Tibial artery (tissue), 4 donors: ENCODE results near the gene CYLC1.

Experiments used
- DNase-seq, 2 donors: peaks; one replicate each; pipeline ENCODE4 v3.0.0-alpha.2; 2019
- H3K27ac ChIP-seq, 2 donors: fragments of 200-600 bp; sonication (generic) in 1 of 2; 1 replicate in 1 of 2; 2 replicates in 1 of 2; pipeline ENCODE4 v1.5.1; 2018 to 2019; ENCODE audit warnings: mild to moderate bottlenecking in 1 of 2
- H3K27me3 ChIP-seq, 2 donors: fragments of 200-600 bp; sonication (generic) in 1 of 2; one replicate each; pipeline versions ENCODE4 v1.5.1 to v1.6.0; 2016 to 2019
- H3K36me3 ChIP-seq, 3 donors: fragments of 200-600 bp; sonication (generic) in 2 of 3; one replicate each; pipeline ENCODE4 v1.5.1; 2016 to 2019; ENCODE audit warnings: mild to moderate bottlenecking in 2 of 3
- H3K4me1 ChIP-seq, 4 donors: fragments of 200-600 bp; sonication (generic) in 2 of 4; 1 replicate in 3 of 4; 2 replicates in 1 of 4; pipeline ENCODE4 v1.5.1; 2016 to 2019
- H3K4me3 ChIP-seq, 2 donors: fragments of 200-600 bp; sonication (generic) in 1 of 2; 1 replicate in 1 of 2; 2 replicates in 1 of 2; pipeline ENCODE4 v1.5.1; 2018 to 2019; ENCODE audit warnings: mild to moderate bottlenecking in 2 of 2
- H3K9me3 ChIP-seq, 3 donors: fragments of 200-600 bp; sonication (generic) in 1 of 3; one replicate each; pipeline ENCODE4 v1.5.1; 2016 to 2019
- CTCF ChIP-seq, 2 experiments: fragments of 200-600 bp in 1 of 2; fragments of 450-650 bp in 1 of 2; IDR thresholded peaks; one replicate each; pipeline ENCODE4 v1.5.1; 2017 to 2019; ENCODE audit warnings: antibody characterized with exemption in 2 of 2, mild to moderate bottlenecking in 1 of 2, moderate library complexity in 1 of 2
- intact Hi-C: fragments of 100-400 bp; cut with DNase I; formaldehyde crosslinking; loops from one replicate; pipeline ENCODE4 v1.15.0; 2023; ENCODE audit warnings: low total_unique reads

Gene CYLC1

DNA sequence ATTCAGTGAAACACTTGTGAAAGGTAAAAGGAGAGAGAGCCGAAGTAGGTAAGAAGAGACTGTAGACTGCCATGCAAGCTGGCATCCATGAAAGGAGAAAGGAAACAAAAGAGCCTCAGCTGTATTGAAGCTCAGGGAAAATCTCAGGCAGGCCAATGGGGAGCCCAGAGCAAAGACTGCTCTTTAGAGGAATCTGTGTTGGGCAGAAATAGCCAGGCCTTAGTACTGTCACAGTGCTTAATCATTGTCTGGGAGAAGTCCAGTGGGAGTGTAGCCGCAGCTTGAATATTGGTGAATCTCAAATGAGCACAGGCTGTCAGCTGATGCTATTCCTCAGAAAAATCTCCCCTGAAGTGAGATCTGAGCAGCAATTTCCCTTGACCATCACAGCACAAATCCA is 27.6 kb downstream of the CYLC1 start:
- Histone ChIP-seq H3K27ac (no peak overlapping the region), H3K36me3 (no peaks in the 10 kb centered on the region), H3K4me1 (no peaks in the 10 kb centered on the region), H3K9me3 (no peaks in the 10 kb centered on the region), H3K27me3 (no peaks in the 10 kb centered on the region), H3K4me3 (no peak overlapping the region)
- intact Hi-C loops: no loop called here
- TF ChIP-seq CTCF (IDR thresholded peaks at IDR 0.05): no peak
- DNase-seq: no peak

GRCh38 chrX:83892433-83892832 is 31.5 kb downstream of the CYLC1 start:
- intact Hi-C loops: no loop called here
- no peak for DNase-seq
- Histone ChIP-seq H3K9me3 (no peaks in the 10 kb centered on the region), H3K4me3 (no peak overlapping the region), H3K27ac (no peak overlapping the region), H3K4me1 (no peaks in the 10 kb centered on the region), H3K27me3 (no peaks in the 10 kb centered on the region), H3K36me3 (no peaks in the 10 kb centered on the region)
- no peak for TF ChIP-seq CTCF (IDR thresholded peaks at IDR 0.05)

DNA sequence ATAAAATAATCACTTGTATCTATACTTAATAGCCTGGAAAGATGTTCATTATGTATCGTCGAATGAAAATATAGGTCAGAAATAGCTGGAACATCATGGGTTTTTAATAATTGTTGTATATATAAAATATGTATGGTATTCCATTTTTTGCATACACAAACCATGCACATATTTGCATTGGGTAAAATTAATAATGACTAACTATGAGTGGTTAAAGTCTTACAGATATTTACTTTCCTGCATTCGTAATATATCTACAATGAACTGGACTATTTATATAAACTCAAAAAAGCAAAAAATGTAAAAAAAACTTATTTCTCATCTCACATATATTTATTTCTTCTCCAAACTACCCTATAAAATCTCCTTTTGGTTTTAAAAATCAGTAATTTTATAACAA is 46.0 kb downstream of the CYLC1 start:
- intact Hi-C loops: no loop called here
- no peak for TF ChIP-seq CTCF (IDR thresholded peaks at IDR 0.05)

DNA sequence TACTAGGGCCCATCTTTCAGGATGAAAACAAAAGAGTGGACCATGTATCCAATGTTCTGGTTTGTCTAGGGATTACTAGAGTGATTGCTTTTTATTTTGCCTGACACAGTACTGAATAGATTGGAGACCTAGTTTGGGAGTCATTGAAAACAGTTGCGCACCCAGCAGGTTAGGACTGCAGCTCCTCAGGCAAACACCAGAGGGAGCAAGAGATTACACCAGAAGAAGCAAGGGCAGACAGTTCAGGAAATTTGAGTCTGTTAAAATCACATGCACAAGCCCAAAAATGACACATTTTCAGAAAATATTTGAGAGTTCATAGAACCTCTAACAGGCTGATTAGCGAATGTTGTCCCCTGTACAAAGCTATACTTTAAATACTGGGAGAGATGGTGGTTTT is 55.6 kb downstream of the CYLC1 start:
- no peaks in the 10 kb centered on the region for H3K9me3 ChIP-seq
- no peak overlapping the region for H3K4me3 ChIP-seq
- TF ChIP-seq CTCF (IDR thresholded peaks at IDR 0.05): peak; percentile 15 to 25
- no peaks in the 10 kb centered on the region for H3K36me3 ChIP-seq
- H3K27me3 ChIP-seq: no peaks in the 10 kb centered on the region
- H3K27ac ChIP-seq: no peak overlapping the region
- H3K4me1 ChIP-seq: no peaks in the 10 kb centered on the region
- intact Hi-C loops: no loop called here
- no peak for DNase-seq

More for the DNA sequence above, 46.0 kb downstream of the CYLC1 start:
- H3K36me3 ChIP-seq: no peaks in the 10 kb centered on the region
- no peaks in the 10 kb centered on the region for H3K9me3 ChIP-seq
- H3K27me3 ChIP-seq: no peaks in the 10 kb centered on the region
- no peak overlapping the region for H3K4me3 ChIP-seq
- no peaks in the 10 kb centered on the region for H3K4me1 ChIP-seq
- DNase-seq: no peak
- no peak overlapping the region for H3K27ac ChIP-seq

DNA sequence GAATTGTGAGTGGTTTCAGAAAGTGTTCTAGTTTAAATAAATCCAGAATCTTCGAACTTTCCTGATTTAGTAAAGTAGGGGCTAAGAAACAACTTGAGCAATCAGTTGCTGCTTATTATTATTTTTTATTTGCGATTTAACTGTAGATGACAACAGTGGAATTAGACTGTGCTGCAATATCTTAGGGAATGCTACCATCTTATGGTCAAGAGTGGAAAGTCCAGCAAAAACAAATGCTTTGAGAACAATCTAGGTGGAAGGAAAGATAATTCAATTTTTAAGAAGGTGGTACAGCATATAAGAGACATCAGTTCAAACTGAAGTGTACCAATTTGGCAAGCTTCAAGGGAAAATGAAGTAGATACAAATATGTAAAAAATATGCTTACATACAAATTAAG is 73.3 kb downstream of the CYLC1 start:
- Histone ChIP-seq H3K27ac (no peak overlapping the region), H3K36me3 (no peaks in the 10 kb centered on the region), H3K4me1 (no peaks in the 10 kb centered on the region), H3K9me3 (no peaks in the 10 kb centered on the region), H3K27me3 (no peaks in the 10 kb centered on the region), H3K4me3 (no peak overlapping the region)
- no peak for DNase-seq
- intact Hi-C loops: no loop called here
- TF ChIP-seq CTCF (IDR thresholded peaks at IDR 0.05): peak in 1 of 2 experiments; percentile 6
